Upper lobe of left lung (tissue), 6 donors: Measurements from ENCODE around the gene ZC3H7B. TPM values are rescaled to one million over a fixed set of nuclear protein-coding genes. Genes with fewer than 3 reads are reported as not detected.

Experiments used
- ATAC-seq, 2 donors: fragments of 200-7000 bp; cut with Tn5 transposase; one replicate each; pipeline ENCODE4 v1.9.1; 2022; ENCODE audit warnings: mild to moderate bottlenecking in 2 of 2, moderate library complexity in 2 of 2; ENCODE audit not compliant: low FRiP score in 2 of 2
- DNase-seq, 2 donors: peaks; one replicate each; pipeline ENCODE4 v3.0.0-alpha.2; 2019 to 2020
- H3K27ac ChIP-seq, 4 donors: fragments of 200-600 bp; sonication (generic); one replicate each; pipeline ENCODE4 v1.5.1; 2016 to 2019
- H3K27me3 ChIP-seq, 4 donors: fragments of 200-600 bp; sonication (generic); one replicate each; pipeline ENCODE4 v1.5.1; 2017 to 2019
- H3K36me3 ChIP-seq, 4 donors: fragments of 200-600 bp; sonication (generic); one replicate each; pipeline ENCODE4 v1.5.1; 2016 to 2019
- H3K4me1 ChIP-seq, 4 donors: fragments of 200-600 bp; sonication (generic); one replicate each; pipeline ENCODE4 v1.5.1; 2018 to 2019
- H3K4me3 ChIP-seq, 4 donors: fragments of 200-600 bp; sonication (generic); one replicate each; pipeline ENCODE4 v1.5.1; 2017 to 2019; ENCODE audit warnings: mild to moderate bottlenecking in 2 of 4, moderate library complexity in 1 of 4
- H3K9me3 ChIP-seq, 4 donors: fragments of 200-600 bp; sonication (generic); one replicate each; pipeline ENCODE4 v1.5.1; 2018 to 2019
- CTCF ChIP-seq, 6 experiments: fragments of 450-650 bp in 4 of 6; fragments of 200-600 bp in 2 of 6; sonication (generic) in 2 of 6; IDR thresholded peaks; one replicate each; pipeline ENCODE4 v1.5.1; 2016 to 2019; ENCODE audit warnings: antibody characterized with exemption in 6 of 6
- EP300 ChIP-seq, 4 donors: sonication (generic); formaldehyde crosslinking; IDR thresholded peaks; one replicate each; pipeline ENCODE4 v1.5.1; 2017; ENCODE audit warnings: antibody characterized with exemption in 4 of 4, control low read depth in 2 of 4
- POLR2A ChIP-seq, 4 donors: fragments of 450-650 bp; IDR thresholded peaks; one replicate each; pipeline ENCODE4 v1.5.1; 2016 to 2017; ENCODE audit warnings: antibody characterized with exemption in 4 of 4, mild to moderate bottlenecking in 2 of 4
- POLR2AphosphoS5 ChIP-seq, 2 donors: sonication (generic); formaldehyde crosslinking; IDR thresholded peaks; one replicate each; pipeline ENCODE4 v1.5.1; 2017; ENCODE audit warnings: antibody characterized with exemption in 2 of 2
- WGBS, 2 donors: methylation state at CpG; one replicate each; pipeline ENCODE4 v1.1.5; 2017 to 2018; 5-methylcytosine and 5-hydroxymethylcytosine counted together
- total RNA-seq, 6 donors: library from RNA; depleted of rRNA in 4 of 6; stranded (reverse); fragments of >200 nt in 4 of 6; gene quantifications; one replicate each; pipeline versions ENCODE4 v1.1.0 to v1.2.1, GENCODE V29; 2016 to 2021
- donor health status: DM: no; HTN: no; CAD: no; lungs with moderate emphysema.
- donor health status: DM: no; HTN: yes; CAD: no; lungs with severe emphysema.

ZC3H7B gene
- total RNA-seq, 6 donors from 2014 or later, result 48.2 to 67.4 (median 56.9) TPM

GRCh38 chr22:41362615-41363014, 61.3 kb downstream of the ZC3H7B start:
- Histone ChIP-seq H3K4me3 (no peak overlapping the region), H3K36me3 (peaks cover 0 to 19% (median 10%) of the 10 kb centered on the region in 4 donors), H3K9me3 (no peaks in the 10 kb centered on the region), H3K27me3 (no peaks in the 10 kb centered on the region), H3K27ac (no peak overlapping the region), H3K4me1 (peaks cover 12 to 22% (median 18%) of the 10 kb centered on the region in 4 donors)
- TF ChIP-seq EP300 (IDR thresholded peaks at IDR 0.05) (no peak), CTCF (IDR thresholded peaks at IDR 0.05) (no peak), POLR2A (IDR thresholded peaks at IDR 0.05) (no peak), POLR2AphosphoS5 (IDR thresholded peaks at IDR 0.05) (no peak)
- ATAC-seq, result no peak
- 82 to 87% methylated on average over 5 of the region's 5 CpGs for WGBS, 2 donors
- DNase-seq, result no peak

GRCh38 chr22:41364233-41364632, 62.9 kb downstream of the ZC3H7B start:
- no peak for ATAC-seq
- H3K27ac ChIP-seq, result peak overlapping the region in 2 of 4 donors; percentile 30 to 31
- 85 to 96% methylated on average over 5 to 6 of the region's 6 CpGs for WGBS, 2 donors
- TF ChIP-seq CTCF (IDR thresholded peaks at IDR 0.05) (no peak), POLR2A (IDR thresholded peaks at IDR 0.05) (no peak), POLR2AphosphoS5 (IDR thresholded peaks at IDR 0.05) (no peak), EP300 (IDR thresholded peaks at IDR 0.05) (no peak)
- peaks cover 23 to 38% (median 30%) of the 10 kb centered on the region in 4 donors for H3K4me1 ChIP-seq
- peaks cover 0 to 3% (median 0%) of the 10 kb centered on the region in 4 donors for H3K36me3 ChIP-seq
- DNase-seq, result no peak
- H3K9me3 ChIP-seq, result no peaks in the 10 kb centered on the region
- no peaks in the 10 kb centered on the region for H3K27me3 ChIP-seq
- no peak overlapping the region for H3K4me3 ChIP-seq

GRCh38 chr22:41364955-41365354, 63.6 kb downstream of the ZC3H7B start:
- Histone ChIP-seq H3K27me3 (no peaks in the 10 kb centered on the region), H3K4me3 (no peak overlapping the region), H3K27ac (peak overlapping the region in 3 of 4 donors; percentile 30 to 54 (median 37)), H3K9me3 (no peaks in the 10 kb centered on the region), H3K4me1 (peaks cover 25 to 46% (median 35%) of the 10 kb centered on the region in 4 donors), H3K36me3 (no peaks in the 10 kb centered on the region)
- 52 to 53% methylated on average over 8 of the region's 8 CpGs for WGBS, 2 donors
- no peak for ATAC-seq
- TF ChIP-seq POLR2A (IDR thresholded peaks at IDR 0.05), result no peak
- no peak for TF ChIP-seq CTCF (IDR thresholded peaks at IDR 0.05)
- TF ChIP-seq POLR2AphosphoS5 (IDR thresholded peaks at IDR 0.05), result no peak
- TF ChIP-seq EP300 (IDR thresholded peaks at IDR 0.05), result no peak
- DNase-seq, result peak in 1 of 2 donors; percentile 22

GRCh38 chr22:41365425-41365824, 64.1 kb downstream of the ZC3H7B start:
- no peak overlapping the region for H3K4me3 ChIP-seq
- no peaks in the 10 kb centered on the region for H3K9me3 ChIP-seq
- TF ChIP-seq CTCF (IDR thresholded peaks at IDR 0.05) (no peak), POLR2A (IDR thresholded peaks at IDR 0.05) (no peak), EP300 (IDR thresholded peaks at IDR 0.05) (no peak), POLR2AphosphoS5 (IDR thresholded peaks at IDR 0.05) (no peak)
- H3K27ac ChIP-seq, result peak overlapping the region; percentile 5 to 54 (median 34)
- ATAC-seq, result no peak
- H3K4me1 ChIP-seq, result peaks cover 27 to 47% (median 35%) of the 10 kb centered on the region in 4 donors
- H3K36me3 ChIP-seq, result no peaks in the 10 kb centered on the region
- DNase-seq, result no peak
- 62 to 69% methylated on average over 5 of the region's 5 CpGs for WGBS, 2 donors
- no peaks in the 10 kb centered on the region for H3K27me3 ChIP-seq
